Heart right ventricle (tissue), 16 donors: ENCODE data around the gene TOP3B. TPM values are rescaled to one million over a fixed set of nuclear protein-coding genes. Genes with fewer than 3 reads are reported as not detected.

Source experiments
- ATAC-seq, 8 donors: fragments of 200-7000 bp; cut with Tn5 transposase; one replicate each; pipeline ENCODE4 v1.9.1; 2020; ENCODE audit warnings: mild to moderate bottlenecking in 8 of 8, moderate library complexity in 8 of 8, moderate number of reproducible peaks in 1 of 8
- DNase-seq, 2 donors: peaks; one replicate each; pipeline ENCODE4 v3.0.0-alpha.2; 2020
- H3K27ac ChIP-seq, 10 donors: fragments of 200-600 bp; sonication (generic) in 2 of 10; one replicate each; pipeline versions ENCODE4 v1.5.0 to v1.8.0; 2020 to 2022; ENCODE audit warnings: mild to moderate bottlenecking in 3 of 10
- H3K27me3 ChIP-seq, 7 donors: fragments of 200-600 bp; one replicate each; pipeline ENCODE4 v1.8.0; 2021 to 2022; ENCODE audit warnings: mild to moderate bottlenecking in 2 of 7
- H3K36me3 ChIP-seq, 9 donors: fragments of 200-600 bp; sonication (generic) in 1 of 9; one replicate each; pipeline versions ENCODE4 v1.5.0 to v1.8.0; 2020 to 2022; ENCODE audit warnings: mild to moderate bottlenecking in 2 of 9
- H3K4me1 ChIP-seq, 9 donors: fragments of 200-600 bp; sonication (generic) in 1 of 9; one replicate each; pipeline versions ENCODE4 v1.5.0 to v1.8.0; 2020 to 2022; ENCODE audit warnings: mild to moderate bottlenecking in 4 of 9
- H3K4me3 ChIP-seq, 10 donors: fragments of 200-600 bp; sonication (generic) in 2 of 10; one replicate each; pipeline versions ENCODE4 v1.5.0 to v1.8.0; 2020 to 2022; ENCODE audit warnings: mild to moderate bottlenecking in 7 of 10, moderate library complexity in 2 of 10
- H3K9me3 ChIP-seq, 11 donors: fragments of 200-600 bp in 10 of 11; sonication (generic) in 2 of 11; one replicate each; pipeline versions ENCODE4 v1.5.0 to v1.8.0; 2013 to 2022; ENCODE audit warnings: mild to moderate bottlenecking in 2 of 11, control low read depth in 1 of 11, moderate library complexity in 1 of 11
- CTCF ChIP-seq, 9 donors: fragments of 200-600 bp; sonication (generic) in 2 of 9; IDR thresholded peaks; one replicate each; pipeline versions ENCODE4 v1.5.0 to v1.8.0; 2021 to 2022; ENCODE audit warnings: antibody characterized with exemption in 9 of 9, mild to moderate bottlenecking in 5 of 9, moderate library complexity in 1 of 9
- WGBS, 2 donors: extraction: QIAGEN DNeasy Blood & Tissue Kit; methylation state at CpG; one replicate each; pipeline ENCODE4 v1.1.7; 2013; ENCODE audit warnings: inconsistent platforms in 1 of 2; 5-methylcytosine and 5-hydroxymethylcytosine counted together
- intact Hi-C, 10 donors: fragments of 100-400 bp; cut with DNase I; formaldehyde crosslinking; loops; one replicate each; pipeline versions ENCODE4 v1.11.1 to v1.14.2; 2022
- polyA plus RNA-seq, 2 donors: library from polyadenylated mRNA; stranded (reverse); fragments of 200-250 nt; gene quantifications; one replicate each; pipeline ENCODE4 v1.2.3, GENCODE V29; 2013
- total RNA-seq, 10 donors: library from RNA; stranded (reverse); fragmentation: NEBNext Ultra II Directional in 3 of 10; extraction: Animal tissue kit (Norgen Biotek cat#: 25700) in 3 of 10; gene quantifications; one replicate each; pipeline versions ENCODE4 v1.2.1 to v1.2.4, GENCODE V29; 2021 to 2023
- donor health status: Arrhythmogenic right ventricular cardiomyopathy.
- donor health status: ischemic (EF 13 %, LVEDD 7.1; RV severe dilation, severe dysfunction).
- donor health status: healthy with polysubstance abuse.
- donor health status: DM: no; HTN: yes; CAD: no.
- donor health status: DM: no; HTN: no; CAD: no.
- donor health status: ischemic (EF 25% LVEDD 6.9; RV normal size, moderate dysfunction).
- donor health status: ischemic (EF 25% LVEDD 5.7; RV mildly dilated, moderate dysfunction).
- donor health status: healthy.
- donor health status: DM: yes; HTN: yes; CAD: no.
- donor health status: Ischemic cardiomyopathy.
- donor health status: ischemic (EF 35%, LVEDD 5.7; RV mildly dilated, moderate dysfunction).
- donor health status: nonischemic (EF 11% LVEDD 7.7; RV severe dilation, severe dysfunction).
- donor health status: DM: yes; HTN: yes; CAD: no.
- donor health status: PGD.
- donor health status: ischemic (EF 29% LVEDD 5.4; RV normal size, mild dysfunction).
- donor health status: nonischemic (EF 23%, LVEDD 6.1; RV moderate dilation, normal function).

The TOP3B gene
- total and polyA plus RNA-seq, 12 donors: 7.8 to 20.0 (median 10.8) TPM

DNA sequence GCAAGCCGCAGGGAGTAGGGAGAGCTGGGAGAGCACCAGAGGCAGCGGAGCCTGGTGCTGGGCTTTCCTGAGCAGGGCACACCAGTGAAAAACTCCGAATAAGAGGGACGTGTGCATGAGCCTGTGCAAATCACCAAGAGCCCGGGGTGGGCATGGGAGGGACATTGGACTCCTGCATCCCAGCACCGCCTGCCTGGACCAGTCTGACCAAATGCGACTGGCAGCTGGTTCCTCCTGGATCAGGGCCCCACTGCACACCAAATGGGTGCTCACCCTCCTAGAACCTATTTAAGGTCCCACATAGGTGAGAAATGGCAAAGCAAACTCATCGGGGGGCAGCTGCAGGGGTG, 33.0 kb downstream of the TOP3B start:
- ATAC-seq (no peak), DNase-seq (no peak)
- H3K4me3 ChIP-seq: peak overlapping the region in 6 of 10 donors; percentile 13 to 65 (median 23)
- intact Hi-C loops: no loop called here
- H3K36me3 ChIP-seq: peaks cover 0 to 19% (median 11%) of the 10 kb centered on the region in 9 donors
- WGBS, 2 donors: 71 to 76% methylated on average over 8 of the region's 8 CpGs
- H3K27ac ChIP-seq: peak overlapping the region; percentile 25 to 96 (median 92)
- H3K27me3 ChIP-seq: no peaks in the 10 kb centered on the region
- TF ChIP-seq CTCF (IDR thresholded peaks at IDR 0.05): no peak
- peaks cover 16 to 82% (median 65%) of the 10 kb centered on the region in 9 donors for H3K4me1 ChIP-seq
- H3K9me3 ChIP-seq: no peaks in the 10 kb centered on the region

DNA sequence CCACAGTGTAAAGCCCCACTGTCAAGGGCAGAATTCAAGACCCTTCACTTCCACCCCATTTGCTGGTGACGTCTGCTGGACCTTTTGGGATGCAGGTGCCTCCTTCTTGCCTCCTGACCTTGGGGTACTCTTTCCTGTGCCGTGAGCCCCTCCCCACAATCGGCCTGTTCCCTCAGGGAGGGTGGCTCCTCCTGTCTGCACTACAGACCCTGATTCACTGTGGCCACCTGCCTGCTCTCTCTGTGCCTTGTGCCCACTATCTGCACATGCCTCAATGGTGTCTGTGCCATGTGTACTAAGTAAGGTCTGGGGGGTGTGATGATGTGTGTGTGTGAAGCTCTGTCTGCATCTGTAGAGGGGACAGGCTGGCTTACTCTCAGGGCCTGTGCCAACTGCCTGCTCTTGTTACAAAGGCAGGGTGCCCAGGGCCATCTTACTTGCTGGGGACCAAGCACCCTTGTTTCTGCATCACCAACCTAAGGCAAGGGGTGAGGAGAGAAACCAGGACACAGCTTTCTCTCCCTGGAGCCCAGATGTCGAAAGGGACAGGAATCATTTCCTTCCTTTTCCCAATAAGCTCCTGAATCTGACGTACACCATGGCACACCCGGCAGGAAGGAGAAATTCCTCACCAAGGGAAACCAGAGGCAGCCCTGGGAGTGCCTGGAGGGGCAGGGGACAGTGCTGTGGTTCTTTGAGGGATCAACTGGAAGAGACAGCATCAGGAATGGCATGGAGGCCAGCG, 33.6 kb downstream of the TOP3B start:
- Histone ChIP-seq H3K27ac (peak overlapping the region in 9 of 10 donors; percentile 82 to 96 (median 93)), H3K27me3 (no peaks in the 10 kb centered on the region), H3K9me3 (no peaks in the 10 kb centered on the region), H3K36me3 (peaks cover 0 to 25% (median 16%) of the 10 kb centered on the region in 9 donors), H3K4me3 (peak overlapping the region in 6 of 10 donors; percentile 13 to 65 (median 23)), H3K4me1 (peaks cover 16 to 87% (median 70%) of the 10 kb centered on the region in 9 donors)
- peak in 4 of 8 donors; percentile 7 to 45 (median 18) for ATAC-seq
- intact Hi-C loops: no loop called here
- WGBS, 2 donors: 66 to 67% methylated on average over 7 of the region's 7 CpGs
- no peak for DNase-seq
- TF ChIP-seq CTCF (IDR thresholded peaks at IDR 0.05): no peak

DNA sequence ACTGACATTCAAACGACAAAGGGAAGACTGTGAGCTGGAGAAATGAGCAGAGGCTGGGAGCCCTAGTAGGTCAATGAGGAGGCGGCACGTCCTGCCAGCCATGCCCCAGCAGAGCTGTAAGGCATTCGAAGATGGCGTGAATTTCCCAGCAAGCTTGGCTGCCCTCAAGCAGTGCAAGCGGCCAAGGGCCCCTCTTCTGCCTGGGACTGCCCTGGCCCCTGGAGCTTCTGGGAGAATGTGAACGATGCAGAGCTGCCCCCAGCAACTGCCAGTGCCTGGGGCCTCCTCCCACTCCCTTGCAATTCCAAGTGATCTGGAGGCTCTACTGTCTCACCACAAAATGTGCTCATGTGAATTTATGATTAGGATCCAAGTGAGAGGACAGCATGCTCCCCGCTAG, 34.2 kb downstream of the TOP3B start:
- no peak for DNase-seq
- 72 to 73% methylated on average over 8 of the region's 8 CpGs for WGBS, 2 donors
- H3K27ac ChIP-seq: peak overlapping the region in 9 of 10 donors; percentile 82 to 96 (median 93)
- H3K4me3 ChIP-seq: no peak overlapping the region
- H3K27me3 ChIP-seq: no peaks in the 10 kb centered on the region
- no peak for TF ChIP-seq CTCF (IDR thresholded peaks at IDR 0.05)
- intact Hi-C loops: no loop called here
- peaks cover 0 to 31% (median 19%) of the 10 kb centered on the region in 9 donors for H3K36me3 ChIP-seq
- ATAC-seq: no peak
- peaks cover 17 to 93% (median 76%) of the 10 kb centered on the region in 9 donors for H3K4me1 ChIP-seq
- no peaks in the 10 kb centered on the region for H3K9me3 ChIP-seq

DNA sequence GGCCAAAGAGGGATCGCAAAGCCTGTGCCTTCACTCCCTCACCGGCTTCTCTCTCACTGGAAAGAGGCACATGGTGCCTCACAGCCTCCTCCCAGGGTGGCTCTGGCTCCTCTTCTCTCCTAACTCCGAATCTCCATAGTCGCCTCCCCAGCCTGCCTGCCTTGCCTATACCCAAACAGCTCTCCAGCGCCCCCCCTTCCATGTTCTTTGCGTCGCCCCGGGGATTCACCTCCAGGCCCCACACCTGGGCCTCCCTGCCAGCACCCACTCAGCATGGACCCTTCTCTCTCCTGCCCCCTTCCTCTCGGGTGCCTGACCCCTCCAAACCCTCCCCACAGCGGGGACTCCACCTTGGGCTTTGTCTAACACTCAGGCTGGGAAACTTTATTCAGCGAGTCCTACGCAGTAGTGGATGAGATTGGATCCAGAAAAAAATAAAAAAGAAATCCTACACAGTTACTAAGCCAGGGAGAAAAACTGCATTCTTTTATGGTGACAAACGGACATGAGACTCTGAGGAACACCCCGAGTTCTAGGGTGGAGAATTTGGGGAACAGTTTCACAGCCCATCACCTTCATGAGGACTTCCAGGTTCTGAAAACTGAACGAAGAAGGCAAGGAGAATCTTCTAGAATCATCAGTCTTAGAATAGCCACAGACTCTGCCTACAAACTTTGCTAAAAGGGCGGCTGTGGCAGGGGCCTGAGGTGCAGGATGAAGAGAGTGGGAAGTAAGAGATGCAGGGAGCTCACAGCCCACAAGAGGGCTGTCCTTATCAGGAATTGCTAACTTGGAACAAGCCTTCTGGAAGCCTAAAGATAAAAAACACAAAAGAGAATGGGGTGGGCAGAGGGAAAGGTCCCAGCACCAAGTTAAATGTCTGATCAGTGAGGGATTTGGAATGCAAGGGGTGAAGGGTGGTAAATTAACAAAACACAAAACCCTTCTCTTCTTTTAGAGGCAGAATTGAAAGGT, 35.3 kb downstream of the TOP3B start:
- Histone ChIP-seq H3K4me3 (peak overlapping the region in 1 of 10 donors; percentile 14), H3K27me3 (no peaks in the 10 kb centered on the region), H3K36me3 (peaks cover 0 to 34% (median 19%) of the 10 kb centered on the region in 9 donors), H3K4me1 (peaks cover 26 to 98% (median 83%) of the 10 kb centered on the region in 9 donors), H3K27ac (peak overlapping the region in 9 of 10 donors; percentile 82 to 96 (median 93)), H3K9me3 (no peaks in the 10 kb centered on the region)
- intact Hi-C loops: no loop called here
- 57 to 63% methylated on average over 16 of the region's 16 CpGs for WGBS, 2 donors
- no peak for DNase-seq
- ATAC-seq: peak in 3 of 8 donors; percentile 21 to 32 (median 31)
- peak; percentile 13 to 64 (median 43) for TF ChIP-seq CTCF (IDR thresholded peaks at IDR 0.05)
